GM12873 (cell line): Measurements from ENCODE around the gene TSPAN5.

Source experiments
- TF ChIP-seq, protein P1 (sequence below): IDR thresholded peaks from 2 replicates; pipeline ENCODE4 v1.5.1; 2012; ENCODE audit warnings: low read depth, mild to moderate bottlenecking, moderate library complexity, low read length, control low read depth; ENCODE audit not compliant: insufficient read depth; ENCODE audit errors: missing control alignments

The TSPAN5 gene

DNA sequence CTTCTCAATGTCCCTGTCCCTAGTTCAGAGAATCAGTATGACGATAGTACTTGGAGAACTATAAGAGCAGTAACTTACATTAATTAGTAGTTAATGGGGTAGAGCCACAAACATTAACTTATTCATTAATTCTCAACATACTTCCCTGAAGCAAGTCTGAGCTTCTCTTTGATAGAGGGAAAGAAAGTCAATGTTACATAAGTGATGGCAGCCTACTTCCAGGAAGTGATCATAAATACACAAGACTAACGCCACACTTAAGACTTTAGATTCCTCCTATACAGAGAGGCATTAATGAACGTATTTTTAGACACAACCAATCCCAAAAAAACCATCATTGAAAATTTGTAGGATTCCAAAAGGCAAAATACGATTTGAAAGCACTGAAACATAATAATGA, 33.8 kb downstream of the TSPAN5 start:
- TF ChIP-seq, protein P1, sequence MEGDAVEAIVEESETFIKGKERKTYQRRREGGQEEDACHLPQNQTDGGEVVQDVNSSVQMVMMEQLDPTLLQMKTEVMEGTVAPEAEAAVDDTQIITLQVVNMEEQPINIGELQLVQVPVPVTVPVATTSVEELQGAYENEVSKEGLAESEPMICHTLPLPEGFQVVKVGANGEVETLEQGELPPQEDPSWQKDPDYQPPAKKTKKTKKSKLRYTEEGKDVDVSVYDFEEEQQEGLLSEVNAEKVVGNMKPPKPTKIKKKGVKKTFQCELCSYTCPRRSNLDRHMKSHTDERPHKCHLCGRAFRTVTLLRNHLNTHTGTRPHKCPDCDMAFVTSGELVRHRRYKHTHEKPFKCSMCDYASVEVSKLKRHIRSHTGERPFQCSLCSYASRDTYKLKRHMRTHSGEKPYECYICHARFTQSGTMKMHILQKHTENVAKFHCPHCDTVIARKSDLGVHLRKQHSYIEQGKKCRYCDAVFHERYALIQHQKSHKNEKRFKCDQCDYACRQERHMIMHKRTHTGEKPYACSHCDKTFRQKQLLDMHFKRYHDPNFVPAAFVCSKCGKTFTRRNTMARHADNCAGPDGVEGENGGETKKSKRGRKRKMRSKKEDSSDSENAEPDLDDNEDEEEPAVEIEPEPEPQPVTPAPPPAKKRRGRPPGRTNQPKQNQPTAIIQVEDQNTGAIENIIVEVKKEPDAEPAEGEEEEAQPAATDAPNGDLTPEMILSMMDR: no peak

DNA sequence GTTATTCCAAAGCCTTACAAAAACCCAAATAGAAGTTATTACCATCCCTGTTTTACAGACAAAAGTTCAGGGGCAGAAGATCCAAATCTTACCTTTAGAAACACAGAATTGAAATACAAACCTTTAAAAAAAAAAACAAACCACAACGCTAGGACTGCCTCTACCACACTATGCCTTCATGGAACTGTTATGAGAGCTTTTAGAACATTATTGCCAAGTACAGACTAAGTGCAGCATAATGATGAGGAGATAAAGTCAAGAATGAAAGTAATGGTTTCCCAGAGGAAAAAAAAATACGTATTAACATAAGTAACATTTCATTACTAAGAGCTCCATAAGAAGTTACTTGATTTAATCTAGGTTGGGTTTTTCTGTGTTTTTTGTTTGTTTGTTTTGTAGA, 34.3 kb downstream of the TSPAN5 start:
- TF ChIP-seq, protein P1: no peak

DNA sequence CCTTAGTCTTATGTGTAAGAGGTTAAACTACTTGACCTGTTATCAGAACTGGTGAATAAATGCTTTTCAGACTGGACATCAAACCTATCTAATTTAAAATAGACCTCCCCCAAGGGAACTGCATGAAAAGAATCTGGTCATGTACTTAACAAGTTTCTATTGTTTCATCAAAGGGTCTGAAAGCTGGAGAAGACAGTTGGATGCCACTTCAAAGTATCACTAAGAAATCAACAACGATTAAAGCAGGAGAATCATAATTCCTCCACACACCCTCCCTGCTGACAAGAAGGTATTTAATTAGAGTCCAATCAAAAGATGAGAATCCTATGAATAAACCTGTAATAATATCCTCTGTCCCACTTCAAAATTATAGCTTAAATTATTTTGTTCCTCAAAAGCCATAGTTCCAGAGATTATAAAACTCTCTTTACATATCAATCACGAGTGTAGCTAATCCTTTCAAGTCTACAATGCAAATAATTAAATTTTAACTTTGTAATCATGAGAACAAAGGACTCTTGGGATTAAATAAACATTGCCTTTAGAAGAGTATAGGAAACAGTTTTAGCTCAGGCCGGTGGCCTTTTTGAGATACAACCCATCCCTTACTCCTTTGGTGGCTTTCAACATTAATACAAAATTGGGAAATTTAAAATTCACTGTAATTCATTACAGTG, 35.1 kb downstream of the TSPAN5 start:
- TF ChIP-seq, protein P1: no peak

DNA sequence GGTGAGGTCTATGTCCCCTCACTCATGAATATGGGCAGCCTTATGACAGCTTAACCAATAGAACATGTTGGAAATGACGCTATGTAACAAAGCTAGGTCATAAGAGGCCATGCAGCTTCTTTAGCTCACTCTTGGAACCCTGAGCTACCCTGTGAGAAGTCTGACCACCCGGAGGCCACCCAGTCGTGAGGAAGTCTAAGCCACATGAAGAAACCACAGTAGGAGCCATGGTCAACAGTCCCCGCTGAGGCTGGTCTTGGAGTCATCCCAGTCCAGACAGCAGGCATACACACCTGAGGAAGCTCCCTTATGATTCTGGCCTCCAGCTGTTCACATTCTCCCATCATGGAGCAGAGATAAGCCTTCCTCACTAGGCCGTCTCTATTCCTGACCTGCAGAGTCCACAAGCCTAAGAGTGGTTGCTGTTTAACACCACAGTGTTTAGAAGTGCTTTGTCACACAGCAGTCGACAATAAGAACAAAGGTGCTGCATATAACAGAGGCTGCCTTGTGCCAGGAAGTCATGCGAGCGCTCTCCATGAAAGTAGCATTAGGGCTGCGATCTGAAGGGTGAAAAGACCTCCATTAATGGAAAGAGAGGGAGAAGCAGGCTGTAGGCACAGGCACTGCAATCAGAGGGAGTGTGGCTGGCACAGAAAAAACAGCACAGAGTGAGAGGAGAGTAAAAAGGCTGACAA, 38.2 kb downstream of the TSPAN5 start:
- TF ChIP-seq, protein P1: no peak

DNA sequence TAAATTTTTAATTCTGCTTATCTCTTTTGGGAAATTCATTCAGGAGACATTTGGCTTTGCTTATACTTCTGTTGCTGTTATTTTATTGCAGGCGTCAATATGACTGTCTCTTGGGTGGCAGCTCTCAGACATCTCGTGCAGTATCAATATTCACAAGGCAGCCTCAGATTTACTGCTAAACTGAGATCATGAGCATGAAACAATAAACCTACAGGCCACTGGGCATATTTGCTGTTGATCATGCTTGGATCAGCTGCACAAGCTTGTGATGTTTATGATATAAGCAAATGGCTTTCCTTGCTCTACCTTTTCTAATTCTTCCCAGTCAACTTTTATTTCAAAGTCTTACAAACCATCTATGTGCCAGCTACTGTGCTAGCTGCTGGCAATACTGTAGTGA, 39.2 kb downstream of the TSPAN5 start:
- TF ChIP-seq, protein P1: no peak

DNA sequence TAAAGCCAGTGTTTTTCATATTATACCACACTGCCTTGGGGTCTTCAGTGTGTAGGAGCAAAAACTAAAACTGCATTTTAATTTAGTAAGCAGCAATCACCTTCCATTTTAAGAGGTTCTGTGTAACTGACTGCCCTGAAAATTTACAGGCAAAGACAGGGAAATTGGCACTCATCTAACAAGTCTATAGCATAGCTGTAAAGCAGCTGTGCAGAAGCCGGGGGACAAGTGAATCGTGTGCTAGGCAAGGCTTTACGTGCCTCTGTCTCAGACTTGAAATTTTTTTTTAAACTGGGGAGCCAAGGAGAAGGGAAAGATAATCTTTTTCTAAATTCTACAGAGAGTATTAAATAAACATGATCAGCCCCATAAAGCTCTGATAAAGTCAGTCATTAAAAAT, 39.7 kb downstream of the TSPAN5 start:
- TF ChIP-seq, protein P1: no peak

DNA sequence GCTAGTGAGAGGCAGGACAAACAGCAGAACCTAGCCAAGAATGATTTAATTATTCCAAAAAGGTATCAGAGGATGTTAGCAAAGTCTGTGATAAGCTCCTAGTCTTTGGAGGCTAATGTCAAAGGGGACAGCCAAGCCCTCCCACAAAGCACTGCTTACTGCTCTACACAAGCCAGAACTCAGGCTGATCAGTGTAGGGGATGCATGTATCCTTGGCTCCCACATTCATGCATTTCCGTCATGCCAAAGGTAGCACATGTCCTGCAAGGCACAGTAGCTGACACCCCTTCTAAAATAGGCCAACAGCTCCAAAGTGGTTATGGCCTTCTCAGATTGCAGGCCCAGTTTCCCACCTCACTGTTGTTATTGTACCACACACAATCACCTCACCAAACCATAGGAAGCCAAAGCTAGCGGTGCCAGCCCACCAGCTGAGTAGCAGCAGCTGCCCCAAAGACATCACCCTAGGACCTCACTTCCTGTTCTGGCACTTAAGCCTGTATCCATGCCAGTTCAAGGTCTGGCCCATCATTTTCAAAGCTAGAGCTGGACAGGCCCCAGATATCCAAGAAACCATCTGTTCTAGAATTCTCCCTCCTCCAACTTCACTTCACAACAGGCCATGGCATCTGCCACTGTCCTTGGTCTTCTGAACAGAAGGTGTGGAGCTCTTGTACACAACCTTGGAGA, 40.9 kb downstream of the TSPAN5 start:
- TF ChIP-seq, protein P1: no peak
